Endothelial cell (in vitro differentiated cells): ENCODE measurements around the gene USH2A. TPM values are rescaled to one million over a fixed set of nuclear protein-coding genes. Genes with fewer than 3 reads are reported as not detected.

Experiments
- DNase-seq: peaks from one replicate; pipeline ENCODE4 v3.0.0; 2021; ENCODE audit warnings: low spot score
- H3K27ac Mint-ChIP-seq: one replicate; pipeline ENCODE4 v1.8.0; 2021; ENCODE audit warnings: mixed read lengths, inconsistent platforms; ENCODE audit not compliant: unreplicated experiment
- H3K27me3 Mint-ChIP-seq: one replicate; pipeline ENCODE4 v1.8.0; 2021; ENCODE audit warnings: mild to moderate bottlenecking, moderate library complexity, mixed read lengths, inconsistent platforms; ENCODE audit not compliant: unreplicated experiment
- H3K36me3 Mint-ChIP-seq: one replicate; pipeline ENCODE4 v1.8.0; 2021; ENCODE audit warnings: mild to moderate bottlenecking, low read depth, mixed read lengths, inconsistent platforms; ENCODE audit not compliant: unreplicated experiment
- H3K4me1 Mint-ChIP-seq: one replicate; pipeline ENCODE4 v1.8.0; 2021; ENCODE audit warnings: mild to moderate bottlenecking, mixed read lengths, inconsistent platforms; ENCODE audit not compliant: unreplicated experiment
- H3K4me3 Mint-ChIP-seq: one replicate; pipeline ENCODE4 v1.8.0; 2021; ENCODE audit warnings: mild to moderate bottlenecking, mixed read lengths, inconsistent platforms; ENCODE audit not compliant: unreplicated experiment
- H3K9me3 Mint-ChIP-seq: one replicate; pipeline ENCODE4 v1.8.0; 2021; ENCODE audit warnings: mixed read lengths, inconsistent platforms; ENCODE audit not compliant: unreplicated experiment
- total RNA-seq: library from RNA; stranded (reverse); fragmentation: NEBNext Ultra II Directional; extraction: Animal tissue kit (Norgen Biotek cat#: 25700); gene quantifications from one replicate; pipeline ENCODE4 v1.2.1, GENCODE V29; 2021; ENCODE audit not compliant: unreplicated experiment
- TF ChIP-seq, protein P1 (sequence below): fragments of 200-600 bp; sonication (generic); IDR thresholded peaks from one replicate; pipeline ENCODE4 v1.5.0; 2021; ENCODE audit warnings: antibody characterized with exemption; ENCODE audit not compliant: unreplicated experiment

The USH2A gene
- total RNA-seq, 1 donor from 2014 or later = not detected

DNA sequence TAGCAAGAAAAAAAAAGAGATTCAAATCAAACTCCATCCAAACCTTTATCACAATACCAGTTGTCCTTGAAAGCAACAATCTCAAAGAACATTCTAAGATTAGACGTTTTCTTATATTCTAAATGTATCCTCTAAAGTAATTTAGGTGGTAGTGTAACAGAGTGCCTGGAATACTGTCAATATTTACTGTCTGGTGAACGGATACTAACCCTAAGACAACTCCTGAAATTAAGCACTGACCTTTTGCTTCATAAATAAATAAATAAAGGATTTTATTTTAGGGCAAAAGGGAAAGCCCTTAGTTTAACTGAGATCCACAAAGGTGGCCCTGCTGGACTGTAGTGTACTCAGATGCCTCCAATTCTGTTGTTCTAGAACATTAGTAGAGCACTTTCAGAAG lies 9.9 kb upstream of the USH2A start:
- no peak overlapping the region for H3K27ac Mint-ChIP-seq
- no peaks in the 10 kb centered on the region for H3K27me3 Mint-ChIP-seq
- H3K4me1 Mint-ChIP-seq = no peaks in the 10 kb centered on the region
- TF ChIP-seq, protein P1, sequence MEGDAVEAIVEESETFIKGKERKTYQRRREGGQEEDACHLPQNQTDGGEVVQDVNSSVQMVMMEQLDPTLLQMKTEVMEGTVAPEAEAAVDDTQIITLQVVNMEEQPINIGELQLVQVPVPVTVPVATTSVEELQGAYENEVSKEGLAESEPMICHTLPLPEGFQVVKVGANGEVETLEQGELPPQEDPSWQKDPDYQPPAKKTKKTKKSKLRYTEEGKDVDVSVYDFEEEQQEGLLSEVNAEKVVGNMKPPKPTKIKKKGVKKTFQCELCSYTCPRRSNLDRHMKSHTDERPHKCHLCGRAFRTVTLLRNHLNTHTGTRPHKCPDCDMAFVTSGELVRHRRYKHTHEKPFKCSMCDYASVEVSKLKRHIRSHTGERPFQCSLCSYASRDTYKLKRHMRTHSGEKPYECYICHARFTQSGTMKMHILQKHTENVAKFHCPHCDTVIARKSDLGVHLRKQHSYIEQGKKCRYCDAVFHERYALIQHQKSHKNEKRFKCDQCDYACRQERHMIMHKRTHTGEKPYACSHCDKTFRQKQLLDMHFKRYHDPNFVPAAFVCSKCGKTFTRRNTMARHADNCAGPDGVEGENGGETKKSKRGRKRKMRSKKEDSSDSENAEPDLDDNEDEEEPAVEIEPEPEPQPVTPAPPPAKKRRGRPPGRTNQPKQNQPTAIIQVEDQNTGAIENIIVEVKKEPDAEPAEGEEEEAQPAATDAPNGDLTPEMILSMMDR = no peak
- no peak for DNase-seq
- no peak overlapping the region for H3K4me3 Mint-ChIP-seq
- no peaks in the 10 kb centered on the region for H3K36me3 Mint-ChIP-seq
- no peaks in the 10 kb centered on the region for H3K9me3 Mint-ChIP-seq

DNA sequence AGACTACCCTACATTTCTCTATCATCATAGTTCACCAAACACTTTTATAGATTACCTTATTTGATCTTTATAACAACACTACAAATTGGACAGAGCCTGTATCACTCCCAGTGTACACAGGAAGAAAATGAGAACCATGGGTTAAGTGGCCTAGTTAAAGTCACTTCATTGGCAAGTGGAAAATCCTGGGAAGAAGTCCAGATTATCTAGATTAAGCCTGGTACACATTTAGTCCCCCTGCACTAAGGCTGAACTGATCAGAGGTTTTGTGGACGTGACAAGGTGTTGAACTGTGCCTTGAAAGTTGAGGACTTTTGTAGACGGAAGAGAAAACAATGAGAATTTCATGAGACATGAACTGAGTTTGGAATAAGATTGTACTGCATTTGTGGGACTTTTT lies 7.5 kb upstream of the USH2A start:
- Mint-ChIP-seq H3K9me3 (no peaks in the 10 kb centered on the region), H3K4me3 (no peak overlapping the region), H3K27me3 (no peaks in the 10 kb centered on the region), H3K36me3 (no peaks in the 10 kb centered on the region), H3K4me1 (no peaks in the 10 kb centered on the region), H3K27ac (no peak overlapping the region)
- TF ChIP-seq, protein P1 = no peak
- DNase-seq = no peak

DNA sequence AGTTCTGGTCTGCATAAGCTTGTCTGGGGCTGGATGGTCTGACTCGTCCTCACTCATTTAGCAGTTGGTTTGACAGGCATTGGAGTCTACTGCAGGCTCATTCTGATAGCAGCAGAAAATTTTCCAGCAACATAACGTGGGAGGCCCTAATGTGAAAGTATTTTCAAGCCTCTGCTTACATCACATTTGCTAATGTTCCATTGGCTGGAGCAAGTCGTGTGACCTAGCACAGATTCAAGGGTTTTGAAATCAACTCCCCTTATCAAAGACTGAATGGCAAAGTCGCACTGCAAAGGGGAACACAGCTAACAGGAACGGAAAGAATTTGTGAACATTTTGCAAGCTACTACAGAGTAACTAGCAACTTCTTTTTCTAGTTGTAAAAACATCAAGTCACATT lies 2.3 kb upstream of the USH2A start:
- H3K36me3 Mint-ChIP-seq = no peaks in the 10 kb centered on the region
- H3K27ac Mint-ChIP-seq = no peak overlapping the region
- no peak overlapping the region for H3K4me3 Mint-ChIP-seq
- H3K27me3 Mint-ChIP-seq = no peaks in the 10 kb centered on the region
- H3K4me1 Mint-ChIP-seq = no peaks in the 10 kb centered on the region
- H3K9me3 Mint-ChIP-seq = no peaks in the 10 kb centered on the region
- TF ChIP-seq, protein P1 = no peak
- DNase-seq = no peak

DNA sequence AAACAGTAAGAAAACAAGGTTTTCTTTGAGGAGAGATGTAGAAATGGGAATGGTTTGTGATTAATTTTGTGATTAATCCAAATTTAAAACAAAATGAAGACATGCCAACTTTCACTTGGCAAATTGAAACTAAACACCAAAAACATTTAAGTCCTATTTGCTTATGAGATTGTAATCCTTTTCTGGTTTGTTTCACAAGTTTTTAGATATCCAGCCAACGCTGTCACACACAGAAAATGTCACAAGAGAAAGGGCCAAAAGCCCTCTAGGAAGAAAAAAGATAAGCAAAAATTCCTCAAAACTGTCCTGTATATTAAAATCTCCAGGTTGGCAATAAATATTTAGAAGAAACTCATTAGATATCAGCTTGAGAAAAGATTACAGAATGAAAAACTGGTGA lies 2.5 kb downstream of the USH2A start:
- Mint-ChIP-seq H3K9me3 (no peaks in the 10 kb centered on the region), H3K4me1 (no peaks in the 10 kb centered on the region), H3K4me3 (no peak overlapping the region), H3K27ac (no peak overlapping the region), H3K27me3 (peaks cover 2% of the 10 kb centered on the region), H3K36me3 (no peaks in the 10 kb centered on the region)
- DNase-seq = no peak
- TF ChIP-seq, protein P1 = no peak

DNA sequence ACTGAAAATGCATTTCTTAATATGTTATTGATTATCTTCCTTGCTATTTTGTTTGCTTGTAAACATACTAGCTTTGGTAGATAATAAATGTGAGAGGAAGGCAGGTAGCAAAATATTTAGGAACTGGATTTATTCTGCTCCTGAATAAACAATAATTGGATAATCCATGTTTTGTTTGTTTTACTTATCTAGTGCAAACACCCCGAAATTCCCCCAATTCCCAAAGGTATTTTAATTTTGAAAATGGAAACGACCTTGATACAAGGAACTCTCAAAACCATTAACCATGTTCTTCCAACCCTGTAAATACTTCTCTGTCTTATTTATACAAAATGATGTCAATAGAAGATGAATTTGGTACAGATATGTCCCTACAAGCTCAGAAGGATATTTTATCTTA lies 3.0 kb downstream of the USH2A start:
- no peaks in the 10 kb centered on the region for H3K4me1 Mint-ChIP-seq

More for the DNA sequence above, 3.0 kb downstream of the USH2A start:
- Mint-ChIP-seq H3K27ac (no peak overlapping the region), H3K36me3 (no peaks in the 10 kb centered on the region), H3K4me3 (no peak overlapping the region), H3K9me3 (no peaks in the 10 kb centered on the region), H3K27me3 (peaks cover 2% of the 10 kb centered on the region)
- no peak for DNase-seq
- TF ChIP-seq, protein P1 = no peak
